ENCODE data around the gene CDKN2B-AS1. TPM values are rescaled to one million over a fixed set of nuclear protein-coding genes. Genes with fewer than 3 reads are reported as not detected.

Gene CDKN2B-AS1
- total RNA-seq, 2 donors from 2014 or later, result not detected

GRCh38 chr9:21995666-21996398, 1.2 kb downstream of the CDKN2B-AS1 start:
- ATAC-seq (ENCODE audit: insufficient number of reproducible peaks, low FRiP score, low read depth), result peak; percentile 5
- H3K9me3 ChIP-seq, result no peaks in the 10 kb centered on the region
- peak overlapping the region; percentile 18 to 67 for H3K27ac ChIP-seq

DNA sequence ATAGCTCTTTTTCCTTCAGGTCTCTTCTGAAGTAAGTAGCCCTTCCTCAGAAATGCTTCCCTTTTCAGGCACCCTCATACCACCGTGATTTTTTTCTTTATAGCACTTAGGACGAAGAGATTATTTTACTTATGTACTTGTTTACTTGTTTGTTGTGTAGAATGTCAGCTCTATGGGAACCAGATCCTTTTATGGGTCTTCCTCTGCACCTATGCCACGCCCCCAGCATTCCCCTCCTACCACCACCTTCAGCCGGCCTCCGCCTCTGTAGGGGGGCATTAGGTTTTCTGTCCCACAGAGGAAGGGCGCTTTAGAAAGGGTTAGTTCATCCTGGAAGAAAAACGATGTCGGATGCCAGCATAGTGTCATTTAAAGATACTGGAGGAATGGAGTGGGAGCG, 1.8 kb downstream of the CDKN2B-AS1 start:
- ATAC-seq (ENCODE audit: insufficient number of reproducible peaks, low FRiP score, low read depth) (no peak), DNase-seq (ENCODE audit: low spot score) (no peak)
- no peaks in the 10 kb centered on the region for H3K9me3 ChIP-seq
- TF ChIP-seq, protein P1, sequence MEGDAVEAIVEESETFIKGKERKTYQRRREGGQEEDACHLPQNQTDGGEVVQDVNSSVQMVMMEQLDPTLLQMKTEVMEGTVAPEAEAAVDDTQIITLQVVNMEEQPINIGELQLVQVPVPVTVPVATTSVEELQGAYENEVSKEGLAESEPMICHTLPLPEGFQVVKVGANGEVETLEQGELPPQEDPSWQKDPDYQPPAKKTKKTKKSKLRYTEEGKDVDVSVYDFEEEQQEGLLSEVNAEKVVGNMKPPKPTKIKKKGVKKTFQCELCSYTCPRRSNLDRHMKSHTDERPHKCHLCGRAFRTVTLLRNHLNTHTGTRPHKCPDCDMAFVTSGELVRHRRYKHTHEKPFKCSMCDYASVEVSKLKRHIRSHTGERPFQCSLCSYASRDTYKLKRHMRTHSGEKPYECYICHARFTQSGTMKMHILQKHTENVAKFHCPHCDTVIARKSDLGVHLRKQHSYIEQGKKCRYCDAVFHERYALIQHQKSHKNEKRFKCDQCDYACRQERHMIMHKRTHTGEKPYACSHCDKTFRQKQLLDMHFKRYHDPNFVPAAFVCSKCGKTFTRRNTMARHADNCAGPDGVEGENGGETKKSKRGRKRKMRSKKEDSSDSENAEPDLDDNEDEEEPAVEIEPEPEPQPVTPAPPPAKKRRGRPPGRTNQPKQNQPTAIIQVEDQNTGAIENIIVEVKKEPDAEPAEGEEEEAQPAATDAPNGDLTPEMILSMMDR (IDR thresholded peaks at IDR 0.05), result no peak
- H3K4me1 ChIP-seq (ENCODE audit: control insufficient read depth in 1 of 2, low read depth in 2 of 2), result peaks cover 0 to 10% of the 10 kb centered on the region in 2 donors
- H3K36me3 ChIP-seq, result no peaks in the 10 kb centered on the region
- no peak overlapping the region for H3K27ac ChIP-seq
- no peak overlapping the region for H3K4me3 ChIP-seq
- H3K27me3 ChIP-seq (replicated peaks; ENCODE audit: insufficient read depth), result no peaks in the 10 kb centered on the region

More at GRCh38 chr9:21995666-21996398, 1.2 kb downstream of the CDKN2B-AS1 start:
- TF ChIP-seq, protein P1 (IDR thresholded peaks at IDR 0.05), result no peak
- H3K36me3 ChIP-seq, result no peaks in the 10 kb centered on the region
- H3K4me3 ChIP-seq, result peak overlapping the region; percentile 93
- no peak for DNase-seq (ENCODE audit: low spot score)
- H3K27me3 ChIP-seq (replicated peaks; ENCODE audit: insufficient read depth), result no peaks in the 10 kb centered on the region
- peaks cover 0 to 10% of the 10 kb centered on the region in 2 donors for H3K4me1 ChIP-seq (ENCODE audit: control insufficient read depth in 1 of 2, low read depth in 2 of 2)

DNA sequence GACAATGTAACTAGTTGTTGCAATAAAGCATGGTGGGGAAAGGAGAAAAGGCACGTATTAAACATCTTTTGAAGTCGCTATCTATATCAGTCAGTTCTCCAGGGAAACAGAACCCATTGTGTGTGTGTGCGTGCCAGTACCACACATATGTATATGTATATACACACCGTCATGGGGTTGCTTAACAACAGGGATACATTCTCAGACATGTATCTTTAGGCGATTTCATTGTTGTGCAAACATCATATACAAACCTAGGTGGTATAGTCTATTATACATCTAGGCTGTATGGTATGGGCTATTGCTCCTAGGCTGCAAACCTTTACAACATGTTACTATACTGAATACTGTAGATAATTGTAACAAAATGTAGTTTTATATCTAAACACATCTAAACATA, 2.3 kb downstream of the CDKN2B-AS1 start:
- TF ChIP-seq, protein P1 (IDR thresholded peaks at IDR 0.05), result no peak
- H3K36me3 ChIP-seq, result no peaks in the 10 kb centered on the region
- no peak overlapping the region for H3K4me3 ChIP-seq
- ATAC-seq (ENCODE audit: insufficient number of reproducible peaks, low FRiP score, low read depth) (no peak), DNase-seq (ENCODE audit: low spot score) (no peak)
- peaks cover 0 to 10% of the 10 kb centered on the region in 2 donors for H3K4me1 ChIP-seq (ENCODE audit: control insufficient read depth in 1 of 2, low read depth in 2 of 2)
- H3K27me3 ChIP-seq (replicated peaks; ENCODE audit: insufficient read depth), result no peaks in the 10 kb centered on the region
- no peak overlapping the region for H3K27ac ChIP-seq
- no peaks in the 10 kb centered on the region for H3K9me3 ChIP-seq

GRCh38 chr9:21997480-21997879, 2.9 kb downstream of the CDKN2B-AS1 start:
- Histone ChIP-seq H3K36me3 (no peaks in the 10 kb centered on the region), H3K4me3 (no peak overlapping the region), H3K27me3 (replicated peaks; ENCODE audit: insufficient read depth) (no peaks in the 10 kb centered on the region), H3K4me1 (ENCODE audit: control insufficient read depth in 1 of 2, low read depth in 2 of 2) (peaks cover 0 to 10% of the 10 kb centered on the region in 2 donors), H3K27ac (no peak overlapping the region), H3K9me3 (no peaks in the 10 kb centered on the region)
- TF ChIP-seq, protein P1 (IDR thresholded peaks at IDR 0.05), result no peak
- ATAC-seq (ENCODE audit: insufficient number of reproducible peaks, low FRiP score, low read depth) (no peak), DNase-seq (ENCODE audit: low spot score) (no peak)

DNA sequence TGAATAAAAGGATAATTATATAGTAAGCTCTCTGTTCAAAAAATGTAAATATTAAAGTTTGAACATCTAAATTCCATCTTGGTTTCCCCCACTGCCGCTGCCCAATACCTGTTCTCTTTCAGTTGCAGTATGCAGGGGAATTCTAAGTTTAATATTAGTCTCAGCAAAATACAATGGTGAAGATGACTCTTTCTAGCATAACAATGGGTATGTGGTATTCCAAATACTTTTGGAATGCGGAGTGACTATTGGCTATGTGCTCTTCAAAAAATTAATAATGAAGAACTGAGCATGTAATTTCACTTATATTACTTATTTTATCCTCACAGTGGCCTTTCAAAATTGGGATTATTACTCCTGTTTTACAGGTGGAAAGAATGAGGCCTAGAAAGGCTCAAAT, 3.4 kb downstream of the CDKN2B-AS1 start:
- TF ChIP-seq, protein P1 (IDR thresholded peaks at IDR 0.05), result no peak
- H3K36me3 ChIP-seq, result no peaks in the 10 kb centered on the region
- DNase-seq (ENCODE audit: low spot score) (no peak), ATAC-seq (ENCODE audit: insufficient number of reproducible peaks, low FRiP score, low read depth) (no peak)
- no peaks in the 10 kb centered on the region for H3K27me3 ChIP-seq (replicated peaks; ENCODE audit: insufficient read depth)
- H3K9me3 ChIP-seq, result no peaks in the 10 kb centered on the region
- peaks cover 0 to 10% of the 10 kb centered on the region in 2 donors for H3K4me1 ChIP-seq (ENCODE audit: control insufficient read depth in 1 of 2, low read depth in 2 of 2)
- no peak overlapping the region for H3K27ac ChIP-seq
- H3K4me3 ChIP-seq, result no peak overlapping the region

All from thoracic aorta (tissue), 2 donors.